ENCODE results near the gene GNG4. TPM values are rescaled to one million over a fixed set of nuclear protein-coding genes. Genes with fewer than 3 reads are reported as not detected.

The GNG4 gene
- total and polyA plus RNA-seq, 7 donors, result 1.5 to 31.9 (median 3.9) TPM

DNA sequence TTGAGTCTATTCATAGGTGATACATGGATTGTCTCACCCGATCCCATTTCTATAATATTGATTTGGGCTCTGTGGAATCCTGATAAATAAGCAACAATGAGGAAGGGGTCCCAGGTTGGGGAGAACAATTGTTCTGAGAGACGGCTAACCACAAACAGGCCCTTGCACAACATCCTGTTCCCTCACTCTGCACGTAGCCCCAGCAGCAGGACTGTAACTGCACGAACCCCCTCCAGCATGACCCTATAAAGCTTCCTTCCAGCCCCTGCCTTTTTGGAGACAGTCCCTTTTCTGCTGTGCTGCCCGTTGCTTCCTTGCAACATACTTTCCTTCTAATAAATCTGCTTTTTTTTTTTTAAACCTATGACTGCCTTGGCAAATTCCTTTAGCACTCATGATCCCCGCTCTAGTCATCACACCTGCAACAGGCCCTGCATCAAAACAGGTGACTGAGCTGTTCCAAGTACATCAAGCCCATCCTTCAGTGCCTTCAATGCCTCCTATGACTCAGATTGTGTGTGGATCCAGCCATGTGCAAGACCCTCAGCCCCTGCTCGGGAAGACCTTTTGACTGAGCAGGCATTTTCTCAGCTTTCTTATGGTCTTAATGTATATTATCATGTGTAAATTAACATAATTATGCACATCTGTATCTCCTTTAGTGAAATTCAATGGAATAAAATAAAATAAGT, 81.6 kb downstream of the GNG4 start:
- no peak overlapping the region for H3K27ac ChIP-seq
- H3K9me3 ChIP-seq, result no peaks in the 10 kb centered on the region
- TF ChIP-seq, protein P1, sequence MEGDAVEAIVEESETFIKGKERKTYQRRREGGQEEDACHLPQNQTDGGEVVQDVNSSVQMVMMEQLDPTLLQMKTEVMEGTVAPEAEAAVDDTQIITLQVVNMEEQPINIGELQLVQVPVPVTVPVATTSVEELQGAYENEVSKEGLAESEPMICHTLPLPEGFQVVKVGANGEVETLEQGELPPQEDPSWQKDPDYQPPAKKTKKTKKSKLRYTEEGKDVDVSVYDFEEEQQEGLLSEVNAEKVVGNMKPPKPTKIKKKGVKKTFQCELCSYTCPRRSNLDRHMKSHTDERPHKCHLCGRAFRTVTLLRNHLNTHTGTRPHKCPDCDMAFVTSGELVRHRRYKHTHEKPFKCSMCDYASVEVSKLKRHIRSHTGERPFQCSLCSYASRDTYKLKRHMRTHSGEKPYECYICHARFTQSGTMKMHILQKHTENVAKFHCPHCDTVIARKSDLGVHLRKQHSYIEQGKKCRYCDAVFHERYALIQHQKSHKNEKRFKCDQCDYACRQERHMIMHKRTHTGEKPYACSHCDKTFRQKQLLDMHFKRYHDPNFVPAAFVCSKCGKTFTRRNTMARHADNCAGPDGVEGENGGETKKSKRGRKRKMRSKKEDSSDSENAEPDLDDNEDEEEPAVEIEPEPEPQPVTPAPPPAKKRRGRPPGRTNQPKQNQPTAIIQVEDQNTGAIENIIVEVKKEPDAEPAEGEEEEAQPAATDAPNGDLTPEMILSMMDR (IDR thresholded peaks at IDR 0.05), result no peak
- TF ChIP-seq EP300 (IDR thresholded peaks at IDR 0.05) (no peak), POLR2A (IDR thresholded peaks at IDR 0.05) (no peak), POLR2AphosphoS5 (IDR thresholded peaks at IDR 0.05) (no peak)
- H3K36me3 ChIP-seq, result no peaks in the 10 kb centered on the region
- H3K27me3 ChIP-seq, result no peaks in the 10 kb centered on the region
- no peak overlapping the region for H3K4me3 ChIP-seq
- intact Hi-C loops (cut with DNase I), result no loop called here
- 60 to 85% methylated on average over 7 of the region's 7 CpGs for WGBS, 2 donors
- DNase-seq, result no peak
- H3K4me1 ChIP-seq, result no peaks in the 10 kb centered on the region

DNA sequence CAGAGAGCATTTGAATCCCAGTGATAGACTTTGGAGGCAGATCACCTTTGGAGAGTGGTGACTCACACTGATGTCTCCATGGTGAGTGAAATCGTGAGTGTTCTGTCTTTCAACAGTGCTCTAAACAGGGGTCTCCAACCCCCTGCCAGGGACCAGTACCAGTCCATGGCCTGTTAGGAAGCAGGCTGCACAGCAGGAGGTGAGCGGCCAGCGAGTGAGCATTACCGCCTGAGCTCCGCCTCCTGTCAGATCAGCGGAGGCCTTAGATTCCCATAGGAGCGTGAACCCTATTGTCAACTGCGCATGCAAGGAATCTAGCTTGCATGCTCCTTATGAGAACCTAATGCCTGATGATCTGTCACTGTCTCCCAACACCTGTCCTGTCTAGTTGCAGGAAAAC, 83.5 kb downstream of the GNG4 start:
- H3K4me1 ChIP-seq, result no peaks in the 10 kb centered on the region
- H3K36me3 ChIP-seq, result no peaks in the 10 kb centered on the region
- no peaks in the 10 kb centered on the region for H3K9me3 ChIP-seq
- no peak for DNase-seq
- WGBS, 2 donors, result 92 to 94% methylated on average over 8 of the region's 8 CpGs
- H3K27me3 ChIP-seq, result no peaks in the 10 kb centered on the region
- intact Hi-C loops (cut with DNase I), result no loop called here
- no peak overlapping the region for H3K27ac ChIP-seq
- TF ChIP-seq EP300 (IDR thresholded peaks at IDR 0.05) (no peak), POLR2A (IDR thresholded peaks at IDR 0.05) (no peak), POLR2AphosphoS5 (IDR thresholded peaks at IDR 0.05) (no peak)
- TF ChIP-seq, protein P1 (IDR thresholded peaks at IDR 0.05), result no peak
- no peak overlapping the region for H3K4me3 ChIP-seq

DNA sequence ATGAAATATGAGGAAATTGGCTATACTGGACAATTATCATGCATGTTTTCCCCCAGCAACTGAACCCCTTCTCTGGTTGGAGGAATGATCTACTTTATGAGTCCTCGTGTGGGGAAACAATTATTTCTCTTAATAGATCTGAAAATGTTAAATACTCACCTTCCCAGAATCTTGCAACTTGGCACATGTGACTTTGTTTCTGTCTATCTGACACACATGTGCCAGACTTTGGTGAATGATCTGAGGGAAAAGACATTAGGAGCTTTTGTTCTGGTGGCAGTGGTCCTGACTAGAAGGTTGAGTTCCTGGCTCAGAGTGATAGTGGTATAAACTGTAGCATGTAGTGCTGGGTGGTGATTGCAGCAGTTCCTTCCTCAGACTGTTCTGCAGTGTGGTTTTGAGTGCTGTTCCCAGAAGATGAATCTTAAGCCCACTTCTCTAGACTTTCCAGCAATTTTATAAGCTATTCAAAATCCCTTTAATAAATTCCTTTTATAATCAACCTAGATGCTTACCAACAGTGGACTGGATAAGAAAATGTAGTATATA, 86.0 kb downstream of the GNG4 start:
- DNase-seq, result no peak
- intact Hi-C loops (cut with DNase I), result no loop called here
- Histone ChIP-seq H3K9me3 (no peaks in the 10 kb centered on the region), H3K4me1 (no peaks in the 10 kb centered on the region), H3K36me3 (no peaks in the 10 kb centered on the region), H3K27me3 (no peaks in the 10 kb centered on the region), H3K4me3 (no peak overlapping the region), H3K27ac (no peak overlapping the region)
- TF ChIP-seq POLR2AphosphoS5 (IDR thresholded peaks at IDR 0.05), result no peak
- TF ChIP-seq, protein P1 (IDR thresholded peaks at IDR 0.05), result no peak
- TF ChIP-seq EP300 (IDR thresholded peaks at IDR 0.05), result no peak
- TF ChIP-seq POLR2A (IDR thresholded peaks at IDR 0.05), result no peak
- WGBS, 2 donors, result 88 to 89% methylated on average over 1 of the region's 1 CpG

DNA sequence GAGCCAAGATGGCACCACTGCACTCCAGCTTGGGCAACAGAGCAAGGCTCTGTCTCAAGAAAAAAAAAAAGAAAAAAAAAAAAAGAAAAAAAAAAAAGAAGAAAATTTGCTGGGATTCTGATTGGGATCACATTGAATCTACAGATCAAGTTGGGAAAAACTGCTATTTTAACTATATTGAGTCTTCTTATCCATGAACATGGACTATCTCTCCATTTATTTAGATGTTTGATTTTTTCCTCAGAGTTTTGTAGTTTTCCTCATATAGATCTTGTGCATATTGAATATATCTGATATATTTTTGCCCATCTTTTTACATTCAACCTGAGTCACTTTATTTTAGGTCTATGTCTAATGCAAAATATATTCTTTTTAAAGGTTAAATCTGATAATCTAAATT, 87.0 kb downstream of the GNG4 start:
- H3K4me3 ChIP-seq, result no peak overlapping the region
- H3K9me3 ChIP-seq, result no peaks in the 10 kb centered on the region
- no peaks in the 10 kb centered on the region for H3K27me3 ChIP-seq
- H3K27ac ChIP-seq, result no peak overlapping the region
- no peaks in the 10 kb centered on the region for H3K4me1 ChIP-seq
- intact Hi-C loops (cut with DNase I), result no loop called here
- no peak for DNase-seq
- no peaks in the 10 kb centered on the region for H3K36me3 ChIP-seq
- TF ChIP-seq POLR2A (IDR thresholded peaks at IDR 0.05), result no peak
- no peak for TF ChIP-seq EP300 (IDR thresholded peaks at IDR 0.05)
- no peak for TF ChIP-seq POLR2AphosphoS5 (IDR thresholded peaks at IDR 0.05)
- TF ChIP-seq, protein P1 (IDR thresholded peaks at IDR 0.05), result no peak

Measured in sigmoid colon (tissue), 7 donors.